GM18909 (cell line): Measurements from ENCODE around the gene RNU1-3.
"Not testable (repeated sequence)": the region's sequence is repeated elsewhere in the genome, so short reads cannot be mapped to it uniquely, and the experiment has no call there.

Experiments
- ATAC-seq: cut with Tn5 transposase; IDR thresholded peaks from one replicate; pipeline ENCODE4 v1.9.1; 2021; ENCODE audit warnings: mild to moderate bottlenecking; ENCODE audit not compliant: unreplicated experiment, poor library complexity

The RNU1-3 gene

DNA sequence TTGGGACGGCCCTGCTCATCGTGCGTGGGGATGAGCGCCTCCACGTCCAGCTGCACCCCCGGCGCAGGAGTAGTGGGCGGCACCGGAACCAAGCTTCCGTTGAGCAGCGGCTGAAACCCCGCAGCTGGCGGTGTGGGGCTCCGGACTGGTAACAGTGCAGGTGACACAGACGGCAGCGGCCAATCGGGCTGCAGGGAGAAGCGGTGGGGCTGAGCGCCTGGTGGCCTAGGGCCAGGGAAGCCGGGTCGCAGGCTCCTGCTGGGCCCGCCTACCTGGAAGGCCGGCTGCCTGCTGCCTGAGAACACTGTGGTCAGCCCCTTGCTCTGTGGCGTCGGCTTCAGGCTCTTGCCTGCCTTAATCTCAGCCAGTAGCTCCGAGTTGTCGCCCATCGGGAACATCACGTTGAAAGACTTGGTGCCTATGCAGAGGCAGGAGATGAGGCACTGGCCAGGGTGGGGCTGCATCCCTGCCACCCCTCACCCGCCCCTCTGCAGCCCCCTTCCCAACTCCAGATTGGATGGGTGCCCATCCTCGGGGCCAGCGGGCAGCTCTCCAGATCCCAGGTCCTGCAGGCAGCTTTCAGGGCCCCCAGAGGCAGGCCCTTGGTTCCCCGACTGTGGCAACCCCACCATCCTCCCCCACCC, 29.9 kb upstream of the RNU1-3 start:
- ATAC-seq, result not testable (repeated sequence)

DNA sequence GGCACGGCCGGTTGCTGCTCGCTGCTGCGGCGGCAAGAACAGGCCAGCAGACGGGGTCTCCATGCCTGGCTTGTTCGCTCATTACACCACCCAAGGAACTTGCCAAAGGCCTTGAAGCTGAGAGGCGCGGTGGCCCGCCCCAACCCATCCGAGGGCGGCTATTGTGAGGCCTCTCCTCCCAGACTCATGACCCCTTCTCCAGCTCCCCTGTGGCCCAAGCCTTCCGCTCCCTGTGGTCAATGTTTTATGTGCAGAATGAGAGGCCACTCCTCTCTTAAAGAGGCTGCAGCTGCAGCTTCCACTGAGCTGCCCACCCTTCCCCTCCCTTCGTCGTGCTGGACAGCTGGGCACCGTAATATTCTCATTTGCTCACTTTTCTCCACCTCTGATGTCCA, 27.6 kb upstream of the RNU1-3 start:
- not testable (repeated sequence) for ATAC-seq

GRCh38 chr1:16693449-16694307, 26.9 kb upstream of the RNU1-3 start:
- not testable (repeated sequence) for ATAC-seq

DNA sequence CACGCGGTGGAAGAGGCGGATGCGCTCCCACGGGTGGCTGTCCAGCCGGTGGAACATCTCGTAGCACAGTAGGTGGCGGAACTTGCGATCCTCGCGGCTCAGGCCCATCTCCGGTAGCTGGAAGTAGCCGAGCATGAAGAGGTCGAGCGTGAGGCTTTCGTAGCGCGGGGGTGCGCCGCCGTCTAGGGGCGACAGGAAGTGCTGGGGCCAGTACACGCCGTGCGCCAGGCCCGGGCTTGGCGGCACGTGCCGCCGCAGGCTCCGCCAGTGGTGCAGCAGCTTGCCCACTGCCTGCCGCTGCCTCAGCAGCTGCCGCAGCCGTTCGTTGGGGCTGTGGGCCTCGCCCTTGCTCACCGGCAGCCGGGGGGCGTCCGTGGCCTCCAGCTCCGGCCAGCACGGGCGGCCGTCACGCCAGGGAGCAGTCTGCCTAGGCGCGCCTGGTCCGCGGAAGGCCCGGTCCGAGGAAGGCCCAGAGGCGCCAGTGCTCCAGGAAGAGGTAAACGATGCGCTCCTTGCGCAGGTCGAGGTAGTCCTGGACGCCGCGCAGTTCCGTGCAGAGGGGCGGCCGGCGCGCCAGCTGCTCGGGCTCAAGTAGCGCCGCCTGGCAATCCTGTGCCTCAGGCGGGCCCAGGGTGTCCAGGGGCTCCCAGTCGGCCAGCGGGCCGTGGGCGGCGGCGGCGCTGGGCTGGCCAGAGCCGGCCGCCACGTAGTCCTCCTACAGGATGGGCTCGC, 26.1 kb upstream of the RNU1-3 start:
- ATAC-seq, result not testable (repeated sequence)

DNA sequence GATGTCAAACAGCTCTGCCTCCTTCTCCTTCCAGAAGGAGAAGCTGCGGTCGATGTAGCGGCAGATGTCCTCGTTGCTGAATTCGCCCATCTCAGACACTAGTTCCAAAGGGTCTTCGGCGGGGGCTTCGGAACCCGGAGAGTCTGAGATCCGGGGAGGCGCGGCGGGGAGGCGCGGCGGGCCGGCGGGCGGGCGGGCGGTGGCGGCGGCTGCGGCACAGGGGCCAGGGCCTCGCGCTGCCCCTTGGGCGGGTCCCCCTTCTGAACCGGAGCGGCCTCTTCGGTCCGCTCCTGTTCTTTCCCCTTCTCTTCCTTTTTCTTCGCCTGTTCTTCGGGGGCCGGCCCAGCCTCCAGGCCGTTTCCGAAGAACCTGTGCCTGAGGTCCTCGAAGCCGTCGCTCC, 25.5 kb upstream of the RNU1-3 start:
- ATAC-seq, result not testable (repeated sequence)

- ATAC-seq, result not testable (repeated sequence)
These were observed 24.4 kb upstream of the RNU1-3 start for GRCh38 chr1:16690971-16691682.

DNA sequence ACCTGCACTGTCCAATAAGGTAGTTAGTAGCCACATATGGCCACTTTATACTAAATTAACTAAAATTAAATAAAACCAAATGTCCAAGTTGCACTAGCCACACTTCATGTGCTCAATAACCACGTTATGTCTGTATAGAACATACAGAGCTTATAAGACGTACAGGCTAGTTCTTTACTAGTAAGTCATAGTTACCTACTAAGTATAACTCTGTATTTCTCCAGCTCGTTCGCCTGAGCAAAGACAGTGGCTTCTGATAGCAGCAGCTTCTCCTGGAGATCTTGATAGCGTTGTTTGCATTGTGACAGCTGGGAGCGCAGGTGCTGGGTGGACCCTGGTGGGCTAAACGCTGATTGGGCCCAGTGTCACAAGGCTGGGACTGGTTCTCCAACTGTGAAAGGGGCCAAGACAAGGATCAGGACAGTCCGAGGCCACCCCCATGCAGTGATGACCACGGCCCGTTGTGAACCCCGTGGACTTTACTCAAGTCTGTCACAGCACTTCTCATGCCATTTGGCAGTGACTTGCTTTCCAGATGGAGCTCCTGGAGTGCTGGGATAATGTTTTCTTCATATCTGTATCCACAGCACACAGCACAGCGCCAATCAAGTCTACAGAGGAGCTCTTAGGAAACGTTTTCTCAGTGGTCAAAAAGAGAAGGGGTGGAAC, 20.5 kb upstream of the RNU1-3 start:
- not testable (repeated sequence) for ATAC-seq

DNA sequence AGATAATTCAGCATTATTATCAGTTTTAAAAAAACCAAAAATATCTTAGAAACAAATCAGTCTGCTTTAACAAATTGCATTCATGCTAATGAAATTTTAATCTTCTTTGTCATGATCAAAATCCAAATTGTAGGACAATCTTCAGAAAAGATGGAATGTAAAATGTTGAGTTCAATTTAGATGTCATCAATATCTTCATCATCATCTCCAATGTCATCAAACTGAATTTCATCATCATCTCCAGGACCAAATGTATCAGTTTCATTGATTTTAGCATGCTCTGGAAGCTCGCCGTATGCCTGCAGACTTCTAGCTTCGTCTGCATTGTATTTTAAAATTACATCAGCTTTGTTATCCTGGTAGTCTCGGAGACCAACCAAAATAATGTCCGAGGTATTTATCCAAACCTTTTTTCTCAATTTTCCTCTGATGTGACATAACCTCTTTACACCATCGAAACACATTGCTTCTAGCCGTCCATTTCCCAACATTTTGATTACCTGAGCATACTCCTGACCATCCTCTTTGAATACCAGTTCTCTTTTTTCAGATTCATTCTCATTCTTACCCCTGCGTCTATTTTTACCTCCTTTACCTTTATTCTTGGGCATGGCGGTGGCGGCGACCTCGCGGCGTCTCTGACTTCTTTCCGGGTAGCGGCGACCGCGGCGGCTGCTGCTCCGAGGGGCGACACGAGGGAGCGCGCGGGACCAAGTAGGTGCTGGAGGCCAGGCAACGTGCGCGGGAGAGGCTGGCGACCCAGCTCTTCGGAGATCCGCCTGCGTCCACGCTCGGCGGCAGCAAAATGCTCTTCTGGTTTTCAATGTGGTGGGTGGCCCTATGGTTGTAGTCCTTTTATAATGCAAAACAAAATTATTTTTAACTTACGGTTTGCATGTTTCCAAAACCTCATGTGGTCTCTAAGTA, 19.0 kb upstream of the RNU1-3 start:
- not testable (repeated sequence) for ATAC-seq

- ATAC-seq, result peak; percentile 65
These were observed 18.1 kb upstream of the RNU1-3 start for GRCh38 chr1:16684738-16685337.

- ATAC-seq, result peak; percentile 63
These were observed 17.4 kb upstream of the RNU1-3 start for GRCh38 chr1:16684152-16684551.

DNA sequence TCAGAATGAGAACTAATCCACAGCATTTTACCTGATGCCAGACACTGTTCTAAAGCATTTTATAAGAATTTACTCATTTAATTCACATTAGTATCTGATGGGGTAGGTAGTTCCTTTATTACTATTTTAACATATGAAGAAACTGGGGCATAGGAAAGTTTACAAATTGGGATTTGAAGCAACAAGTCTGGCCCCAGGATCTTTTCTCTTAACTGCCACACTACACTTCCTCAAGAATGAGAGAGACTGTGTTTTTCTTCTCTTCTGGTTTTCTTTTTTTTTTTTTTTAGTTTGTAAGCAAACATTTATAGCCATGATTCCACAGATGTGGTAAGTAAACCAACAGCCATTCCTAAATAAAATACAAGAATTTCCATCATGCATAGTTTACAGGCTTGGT, 16.1 kb upstream of the RNU1-3 start:
- ATAC-seq, result not testable (repeated sequence)

- ATAC-seq, result not testable (repeated sequence)
These were observed 13.6 kb upstream of the RNU1-3 start for GRCh38 chr1:16680366-16680765.

- ATAC-seq, result no peak
These were observed 11.0 kb upstream of the RNU1-3 start for GRCh38 chr1:16677552-16678431.

GRCh38 chr1:16676661-16677523, 10.1 kb upstream of the RNU1-3 start:
- not testable (repeated sequence) for ATAC-seq

GRCh38 chr1:16675118-16675510, 8.4 kb upstream of the RNU1-3 start:
- not testable (repeated sequence) for ATAC-seq

DNA sequence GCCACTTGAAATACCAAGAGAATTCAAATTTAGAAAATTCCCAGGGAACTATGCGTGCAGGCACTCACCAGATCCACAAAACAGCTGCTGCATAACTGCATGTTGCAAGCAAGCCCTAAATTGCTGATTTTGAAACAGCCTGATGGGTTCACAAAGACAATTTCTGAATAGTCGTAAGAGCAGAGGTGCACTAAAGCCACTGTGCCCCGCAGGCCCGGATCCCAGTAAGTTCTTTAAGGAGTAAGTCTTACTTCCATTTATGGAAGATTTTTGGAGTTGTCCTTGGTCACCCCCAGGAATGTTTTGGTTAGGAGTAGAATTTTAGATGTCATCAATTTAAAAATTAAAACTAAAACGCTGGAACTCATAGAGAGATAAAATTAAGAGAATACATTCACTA, 7.2 kb upstream of the RNU1-3 start:
- ATAC-seq, result not testable (repeated sequence)
